Activated effector memory CD4-positive, alpha-beta T cell treated with anti-CD3 and anti-CD28 coated beads, Interleukin-2, amount 50 U/mL, for 16 hours (primary cell): ENCODE measurements around the gene RUVBL1.

Experiments
- DNase-seq: peaks from one replicate; pipeline ENCODE4 v3.0.0-alpha.2; 2020

The RUVBL1 gene

GRCh38 chr3:128131897-128132646, 8.5 kb upstream of the RUVBL1 start:
- DNase-seq = no peak

DNA sequence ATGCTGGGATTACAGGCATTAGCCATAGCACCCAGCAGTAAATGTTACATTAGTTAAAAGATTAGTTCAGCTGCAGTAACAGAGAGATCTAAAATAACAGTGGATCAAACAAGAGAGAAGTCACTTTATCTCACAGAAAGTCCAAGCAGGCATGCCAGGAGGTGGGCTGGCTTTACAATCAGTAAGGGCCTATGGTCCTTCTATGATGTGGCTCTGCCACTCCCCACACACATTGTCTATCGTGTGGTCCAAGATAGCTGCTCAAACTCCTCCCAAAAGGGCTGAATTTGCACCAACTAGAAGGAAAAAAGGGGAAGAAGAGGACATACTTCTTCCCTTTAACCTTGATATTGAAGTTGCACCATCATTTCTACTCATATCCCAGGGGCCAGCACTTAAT, 4.6 kb upstream of the RUVBL1 start:
- no peak for DNase-seq

GRCh38 chr3:128127236-128127635, 3.6 kb upstream of the RUVBL1 start:
- no peak for DNase-seq

- DNase-seq = no peak
These were observed 465 bp downstream of the RUVBL1 start for GRCh38 chr3:128123156-128123537.

GRCh38 chr3:128122013-128122412, 1.6 kb downstream of the RUVBL1 start:
- no peak for DNase-seq

DNA sequence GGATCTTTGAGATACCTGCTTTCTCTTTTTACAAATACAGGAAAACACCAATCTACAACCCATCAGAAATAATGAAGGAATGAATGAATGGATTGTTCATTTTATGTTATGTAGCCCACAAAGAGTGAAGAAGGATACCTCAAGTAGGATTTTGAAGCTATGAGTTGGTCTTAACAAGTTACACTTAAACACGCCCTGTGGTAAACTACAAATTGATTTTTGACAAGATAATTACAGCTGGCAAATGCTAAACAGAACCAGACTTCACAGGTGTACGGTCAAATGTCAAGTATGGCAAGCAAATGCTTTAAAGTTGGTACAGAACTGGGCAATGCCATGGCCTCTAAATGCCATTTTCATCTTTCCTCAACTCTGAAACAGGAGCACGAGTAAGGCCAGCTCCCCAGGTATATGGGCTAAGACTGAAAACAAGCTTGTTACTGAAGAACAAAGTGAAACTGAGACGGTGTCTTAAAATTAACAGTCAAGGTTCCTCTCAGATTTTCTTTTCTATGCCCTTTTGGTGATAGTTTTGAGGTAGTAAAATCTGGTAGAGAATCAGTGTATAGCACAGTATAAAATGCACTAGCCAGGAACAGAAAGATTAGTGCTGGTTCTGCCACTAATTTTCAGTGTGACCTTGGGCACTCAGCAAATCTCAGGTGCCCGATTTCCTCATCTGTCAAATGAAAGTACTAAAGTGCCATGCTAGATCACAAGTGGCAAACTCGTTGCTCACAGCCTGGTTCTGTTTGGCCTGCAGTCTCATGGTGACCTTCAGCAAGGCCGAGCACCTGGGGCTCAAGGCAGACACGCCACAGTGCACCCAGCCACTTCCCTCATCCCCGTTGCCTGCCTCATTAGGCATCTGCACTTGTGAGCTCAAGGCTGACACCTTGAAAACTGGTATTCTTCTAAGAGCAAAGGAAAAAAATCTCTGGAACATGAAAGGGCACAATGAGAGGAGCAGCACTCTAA, 9.5 kb downstream of the RUVBL1 start:
- DNase-seq = peak; percentile 64

DNA sequence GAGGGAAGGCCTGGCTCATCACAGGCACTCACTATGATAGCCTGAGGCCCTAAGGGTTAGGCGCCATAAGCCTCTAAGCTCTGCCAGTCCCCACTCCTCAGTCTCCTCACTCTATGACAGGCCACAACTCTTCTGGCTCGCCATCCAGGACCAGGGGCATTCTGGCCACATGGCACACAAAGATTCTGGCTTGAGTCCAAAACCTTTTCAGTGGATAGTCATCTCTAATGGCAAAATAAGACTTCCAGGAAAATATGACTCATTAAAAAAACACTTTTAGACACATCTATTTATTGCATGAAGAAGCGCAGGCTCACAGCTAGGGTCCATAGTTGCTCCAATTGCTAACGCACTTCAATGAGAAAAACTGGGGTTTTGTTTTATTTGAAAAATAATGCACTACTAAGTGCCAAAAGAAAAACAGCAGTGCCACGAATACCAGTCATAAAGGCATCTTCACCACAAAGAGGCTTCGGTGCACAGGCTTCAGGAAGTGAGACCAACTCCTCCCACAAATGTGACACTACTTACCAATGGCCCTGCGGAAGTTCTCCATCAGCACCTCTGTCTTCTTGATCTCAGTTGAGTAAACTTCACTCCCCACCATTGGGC, 11.1 kb downstream of the RUVBL1 start:
- DNase-seq = peak; percentile 76

- no peak for DNase-seq
These were observed 12.5 kb downstream of the RUVBL1 start for GRCh38 chr3:128111147-128111546.

GRCh38 chr3:128107834-128108233, 15.8 kb downstream of the RUVBL1 start:
- no peak for DNase-seq

GRCh38 chr3:128103136-128103676, 20.4 kb downstream of the RUVBL1 start:
- no peak for DNase-seq

- DNase-seq = no peak
These were observed 23.0 kb downstream of the RUVBL1 start for GRCh38 chr3:128100638-128101037.

- no peak for DNase-seq
These were observed 23.5 kb downstream of the RUVBL1 start for GRCh38 chr3:128100161-128100560.

- DNase-seq = no peak
These were observed 25.4 kb downstream of the RUVBL1 start for GRCh38 chr3:128098234-128098633.

- peak; percentile 92 for DNase-seq
These were observed 28.3 kb downstream of the RUVBL1 start for GRCh38 chr3:128095222-128095703.

DNA sequence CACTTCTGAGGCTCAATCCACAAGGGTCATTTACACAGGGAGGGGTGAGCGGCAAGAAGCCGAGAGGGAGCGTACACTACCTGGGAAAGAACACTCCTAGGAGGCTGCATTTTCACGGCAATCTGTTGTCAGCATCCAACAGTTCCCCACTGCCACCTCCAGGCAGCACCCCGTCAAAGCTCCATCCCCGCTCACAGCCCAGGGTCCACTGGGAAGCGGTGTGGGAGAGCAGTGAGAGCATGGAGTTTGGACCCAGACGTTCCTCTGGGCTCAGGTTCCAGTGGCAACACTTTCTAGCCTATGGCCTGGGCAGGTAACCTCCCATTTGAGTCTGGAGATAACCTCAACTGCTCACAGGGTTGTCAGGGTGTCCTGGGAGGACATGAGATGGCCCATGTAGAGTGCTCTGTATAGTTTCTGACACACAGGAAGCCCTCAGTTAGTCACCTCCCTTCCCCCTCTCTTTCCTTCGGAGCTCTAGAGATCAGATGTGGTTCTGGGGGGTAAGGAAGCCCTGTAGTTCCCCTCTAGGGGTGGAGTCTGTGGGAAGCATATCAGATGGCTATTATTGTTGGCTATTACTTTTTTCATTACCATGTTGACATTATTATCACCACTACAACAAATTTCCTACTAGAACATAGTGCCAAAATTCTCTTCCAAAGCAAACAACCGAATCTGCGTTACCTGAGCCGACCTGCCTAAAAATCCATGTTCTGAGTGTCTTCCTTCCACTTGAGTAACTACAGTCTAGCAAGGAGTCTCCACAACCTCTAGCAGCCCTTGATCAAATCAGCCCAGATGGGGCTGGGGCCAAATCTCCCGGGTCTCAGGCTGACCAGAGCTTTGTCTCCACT, 29.1 kb downstream of the RUVBL1 start:
- no peak for DNase-seq

DNA sequence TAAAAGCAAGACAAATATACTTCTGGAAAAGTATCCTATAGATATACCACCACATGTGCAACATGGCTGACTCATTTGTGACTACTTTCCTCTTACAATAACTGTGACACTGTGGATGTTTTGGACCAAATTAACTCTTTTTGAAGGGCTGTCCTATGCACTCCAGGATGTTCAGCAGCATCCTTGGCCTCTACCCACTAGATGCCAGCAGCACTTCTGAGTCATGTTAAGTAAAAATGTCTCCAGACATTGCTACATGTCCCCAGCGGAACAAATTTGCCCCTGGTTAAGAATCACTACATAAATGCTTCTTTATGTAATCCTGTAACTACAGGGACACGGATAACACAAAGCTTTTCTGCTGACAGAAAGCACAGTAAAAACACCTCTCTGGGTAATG, 32.0 kb downstream of the RUVBL1 start:
- no peak for DNase-seq

GRCh38 chr3:128089135-128089534, 34.5 kb downstream of the RUVBL1 start:
- DNase-seq = no peak

DNA sequence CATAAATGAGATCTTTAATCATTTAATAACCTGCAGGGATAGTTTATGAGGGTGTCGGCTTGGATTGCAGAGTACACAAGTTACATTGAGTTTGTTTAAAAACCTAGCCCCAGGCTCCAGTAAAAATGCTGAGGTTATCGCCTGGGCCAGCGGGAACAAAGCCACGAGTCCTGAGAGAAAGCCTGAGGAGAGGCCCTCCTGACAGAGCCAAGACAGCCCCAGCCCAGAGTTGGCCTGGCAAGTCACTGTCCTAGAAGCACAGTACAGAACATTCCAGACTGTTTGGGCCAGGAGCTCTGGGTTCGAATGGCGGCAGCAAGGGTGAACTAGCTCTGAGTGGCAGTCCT, 39.0 kb downstream of the RUVBL1 start:
- DNase-seq = no peak

DNA sequence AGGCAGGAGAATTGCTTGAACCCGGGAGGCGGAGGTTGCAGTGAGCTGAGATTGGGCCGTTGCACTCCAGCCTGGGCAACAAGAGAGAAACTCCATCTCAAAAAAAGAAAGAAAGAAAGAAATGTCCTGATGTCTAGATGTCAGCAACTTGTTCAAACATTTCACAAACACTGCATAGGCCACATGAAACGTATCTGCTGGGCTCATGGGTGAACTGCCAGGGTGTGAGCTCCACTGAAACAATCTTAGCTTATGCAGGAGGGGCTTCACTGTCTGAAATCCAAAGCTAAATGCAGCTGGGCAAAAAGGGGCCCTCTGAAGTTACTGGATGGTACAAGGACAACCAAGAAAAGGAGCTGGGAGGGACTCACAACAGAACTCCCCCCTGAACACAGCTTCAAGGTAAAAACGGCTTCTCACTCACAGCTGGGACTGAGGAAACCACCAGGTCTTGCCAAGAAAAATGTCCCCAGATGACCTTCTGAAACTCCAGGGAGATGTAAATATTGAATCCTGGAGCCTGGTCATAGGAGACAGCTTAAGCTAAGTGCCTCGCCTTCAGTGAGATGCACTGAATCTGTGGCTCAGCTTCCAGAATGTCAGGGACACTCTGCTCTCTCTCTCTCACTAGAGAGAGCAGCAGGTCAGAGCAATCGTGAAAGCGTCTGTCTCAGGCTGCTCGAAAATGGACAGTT, 39.5 kb downstream of the RUVBL1 start:
- DNase-seq = no peak

DNA sequence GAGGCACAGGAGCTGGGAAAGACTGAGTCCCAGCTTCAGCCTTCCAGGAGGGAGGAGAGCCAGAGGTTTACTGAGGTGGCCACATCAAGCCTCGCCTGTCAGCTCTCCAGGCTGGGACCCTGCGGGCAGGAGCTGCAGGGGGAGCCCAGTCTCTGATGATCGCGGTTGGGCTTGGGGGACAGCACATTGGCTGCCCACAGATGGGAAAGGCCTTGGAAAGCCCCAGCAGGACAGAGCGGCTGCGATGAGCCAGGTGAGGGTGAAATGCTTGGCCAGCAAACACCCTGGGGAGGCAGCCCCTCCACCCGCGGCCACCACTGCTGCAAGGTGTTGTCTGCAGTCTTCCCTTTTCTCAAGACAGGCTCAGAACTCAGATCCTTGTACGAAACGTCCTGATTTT, 40.2 kb downstream of the RUVBL1 start:
- DNase-seq = no peak

DNA sequence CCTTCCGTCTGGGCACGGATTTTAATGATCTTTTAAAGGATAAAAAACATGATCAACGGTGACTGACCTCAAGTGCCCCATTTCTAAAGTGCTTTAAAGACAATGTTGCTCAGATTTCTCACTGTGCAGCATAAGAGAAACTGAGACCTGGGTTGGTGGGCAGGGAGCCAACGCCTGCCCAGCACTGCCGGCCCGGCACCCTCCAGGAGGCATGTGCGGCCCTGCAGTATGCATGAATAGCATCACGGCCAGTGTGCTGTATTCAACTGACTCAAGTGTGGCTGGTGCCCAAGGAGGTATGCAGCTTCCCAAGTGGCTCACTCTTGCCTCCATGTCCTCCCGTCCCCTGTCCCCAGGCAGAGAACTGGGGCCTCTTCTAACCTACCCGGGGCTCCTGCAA, 41.1 kb downstream of the RUVBL1 start:
- no peak for DNase-seq

GRCh38 chr3:128081846-128082245, 41.8 kb downstream of the RUVBL1 start:
- no peak for DNase-seq
